Cardiac muscle cell (in vitro differentiated cells and primary cell): Measurements from ENCODE around the gene PEX16. TPM values are rescaled to one million over a fixed set of nuclear protein-coding genes. Genes with fewer than 3 reads are reported as not detected.
"Not testable (repeated sequence)": the region's sequence is repeated elsewhere in the genome, so short reads cannot be mapped to it uniquely, and the experiment has no call there.

Experiments used
- DNase-seq, 2 donors: peaks; one replicate each; pipeline versions ENCODE4 v3.0.0 to v3.0.0-alpha.2; 2010 to 2017; ENCODE audit warnings: low read depth in 1 of 2, low spot score in 1 of 2
- H3K27ac ChIP-seq: fragments of 200-600 bp; sonication (generic); 2 replicates; pipeline ENCODE4 v1.5.1; 2016
- H3K27me3 ChIP-seq: fragments of 200-600 bp; sonication (generic); 2 replicates; pipeline ENCODE4 v1.6.0; 2016; ENCODE audit warnings: control low read depth
- H3K36me3 ChIP-seq: fragments of 200-600 bp; sonication (generic); 2 replicates; pipeline ENCODE4 v1.5.1; 2016; ENCODE audit warnings: control low read depth
- H3K4me1 ChIP-seq: fragments of 200-600 bp; sonication (generic); 2 replicates; pipeline ENCODE4 v1.8.1; 2017; ENCODE audit warnings: low read depth, mild to moderate bottlenecking, mixed run types
- H3K4me3 ChIP-seq: fragments of 200-600 bp; sonication (generic); 2 replicates; pipeline ENCODE4 v1.5.1; 2016; ENCODE audit warnings: mild to moderate bottlenecking
- H3K9me3 ChIP-seq: fragments of 200-600 bp; sonication (generic); 2 replicates; pipeline ENCODE4 v1.5.1; 2017; ENCODE audit warnings: low read depth, mild to moderate bottlenecking, control low read depth
- CTCF ChIP-seq: IDR thresholded peaks from 2 replicates; pipeline ENCODE4 v1.5.1; 2012; ENCODE audit warnings: low read depth, mild to moderate bottlenecking, low read length
- polyA plus RNA-seq: library from polyadenylated mRNA; unstranded; fragments of >200 nt; fragmentation: Nextera tagmentation; extraction: Ambion mirVana; gene quantifications from 2 replicates; pipeline ENCODE4 v1.2.1, GENCODE V29; 2016
- total RNA-seq: library from RNA; depleted of rRNA; stranded (reverse); fragments of >200 nt; gene quantifications from 2 replicates; pipeline ENCODE4 v1.2.3, GENCODE V29; 2016

Gene PEX16
- total and polyA plus RNA-seq, 2 experiments from 2014 or later: 38.9 to 43.0 TPM

GRCh38 chr11:45906965-45907611 is 10.6 kb downstream of the PEX16 start, which contains the start of gene FREY1:
FREY1 (minus strand) TSS chr11:45907271; CDS start chr11:45907245, 26 bp downstream.
- H3K9me3 ChIP-seq: no peaks in the 10 kb centered on the region

GRCh38 chr11:45906096-45906682 is 11.5 kb downstream of the PEX16 start:
- no peak for TF ChIP-seq CTCF
- Histone ChIP-seq H3K4me1 (no peaks in the 10 kb centered on the region), H3K27ac (no peak overlapping the region), H3K36me3 (peaks cover under 1% of the 10 kb centered on the region), H3K4me3 (no peak overlapping the region), H3K27me3 (peaks cover 5% of the 10 kb centered on the region), H3K9me3 (no peaks in the 10 kb centered on the region)
- no peak for DNase-seq

More at GRCh38 chr11:45906965-45907611, 10.6 kb downstream of the PEX16 start, which contains the start of gene FREY1:
- Histone ChIP-seq H3K36me3 (peaks cover 2% of the 10 kb centered on the region), H3K4me1 (no peaks in the 10 kb centered on the region), H3K27ac (no peak within 1 kb of the TSS), H3K4me3 (no peak within 1 kb of the TSS), H3K27me3 (no peaks in the 10 kb centered on the region)
- DNase-seq: no peak
- no peak for TF ChIP-seq CTCF

- H3K4me3 ChIP-seq, H3K4me1 ChIP-seq, H3K9me3 ChIP-seq, H3K36me3 ChIP-seq, DNase-seq, H3K27ac ChIP-seq: not testable (repeated sequence)
- H3K27me3 ChIP-seq: peaks cover 11% of the 10 kb centered on the region
Observed at GRCh38 chr11:45905576-45905975, 12.1 kb downstream of the PEX16 start.

GRCh38 chr11:45905095-45905494 is 12.6 kb downstream of the PEX16 start:
- DNase-seq: no peak
- TF ChIP-seq CTCF: no peak

GRCh38 chr11:45904309-45904915 is 13.3 kb downstream of the PEX16 start:
- no peak for TF ChIP-seq CTCF
- no peak for DNase-seq

More at GRCh38 chr11:45905095-45905494, 12.6 kb downstream of the PEX16 start:
- no peaks in the 10 kb centered on the region for H3K9me3 ChIP-seq
- no peak overlapping the region for H3K4me3 ChIP-seq
- no peaks in the 10 kb centered on the region for H3K36me3 ChIP-seq
- peaks cover 11% of the 10 kb centered on the region for H3K27me3 ChIP-seq
- H3K27ac ChIP-seq: no peak overlapping the region
- peaks cover 5% of the 10 kb centered on the region for H3K4me1 ChIP-seq

More at GRCh38 chr11:45904309-45904915, 13.3 kb downstream of the PEX16 start:
- Histone ChIP-seq H3K4me3 (no peak overlapping the region), H3K4me1 (peaks cover 5% of the 10 kb centered on the region), H3K36me3 (no peaks in the 10 kb centered on the region), H3K9me3 (no peaks in the 10 kb centered on the region), H3K27ac (no peak overlapping the region), H3K27me3 (peaks cover 11% of the 10 kb centered on the region)
